SK-N-SH (cell line): ENCODE results near the gene CCDC88C. TPM values are rescaled to one million over a fixed set of nuclear protein-coding genes. Genes with fewer than 3 reads are reported as not detected.

Experiments
- CTCF ChIA-PET: fragments of 300-600, 350-600 bp; formaldehyde crosslinking; extraction: SDS; loops from one replicate; lab custom pipeline; 2021; lab: Yijun Ruan, JAX
- POLR2A ChIA-PET: fragments of 350-600 bp; sonication (Branson Sonifier 250); formaldehyde crosslinking; extraction: SDS; loops from one replicate; lab custom pipeline; 2020; ENCODE audit warnings: antibody characterized with exemption, inconsistent platforms; lab: Yijun Ruan, JAX
- DNase-seq: peaks from one replicate; pipeline ENCODE4 v3.0.0; 2012
- H2AFZ ChIP-seq: fragments of 200-600 bp; sonication (generic); 2 replicates; pipeline ENCODE4 v1.8.1; 2016; ENCODE audit warnings: antibody characterized with exemption, mild to moderate bottlenecking, low read depth
- H3F3A ChIP-seq: fragments of 200-600 bp; sonication (generic); replicated peaks from 2 replicates; pipeline ENCODE3; 2016; ENCODE audit warnings: antibody characterized with exemption, mild to moderate bottlenecking; ENCODE audit not compliant: insufficient read depth
- H3K27ac ChIP-seq, 2 experiments: fragments of 200-500 bp in 1 of 2; fragments of 200-600 bp in 1 of 2; sonication (Bioruptor generic) in 1 of 2; sonication (generic), shearing (Covaris generic) in 1 of 2; 2 replicates each; pipeline versions ENCODE4 v1.5.1 to v1.6.1; 2014 to 2016; ENCODE audit warnings: low read depth in 2 of 2, inconsistent platforms in 1 of 2, low read length in 1 of 2, mild to moderate bottlenecking in 1 of 2, mixed read lengths in 1 of 2
- H3K27me3 ChIP-seq: fragments of 200-600 bp; sonication (generic), shearing (Covaris generic); 2 replicates; pipeline ENCODE4 v1.6.1; 2016; ENCODE audit warnings: mixed run types; ENCODE audit not compliant: insufficient read depth
- H3K36me3 ChIP-seq, 2 experiments: fragments of 200-500 bp in 1 of 2; fragments of 200-600 bp in 1 of 2; sonication (Bioruptor generic) in 1 of 2; sonication (generic) in 1 of 2; replicated peaks in 1 of 2; 2 replicates each; pipeline versions ENCODE3 to v1.5.1; 2014 to 2016; ENCODE audit warnings: low read length in 1 of 2, mild to moderate bottlenecking in 1 of 2; ENCODE audit not compliant: insufficient read depth in 2 of 2, control insufficient read depth in 1 of 2
- H3K4me1 ChIP-seq, 2 experiments: fragments of 200-500 bp in 1 of 2; fragments of 200-600 bp in 1 of 2; sonication (Bioruptor generic) in 1 of 2; sonication (generic), shearing (Covaris generic) in 1 of 2; 2 replicates each; pipeline versions ENCODE4 v1.5.1 to v1.6.1; 2014 to 2016; ENCODE audit warnings: low read depth in 1 of 2, low read length in 1 of 2, mixed run types in 1 of 2; ENCODE audit not compliant: insufficient read depth in 2 of 2, control insufficient read depth in 1 of 2
- H3K4me2 ChIP-seq: fragments of 200-600 bp; sonication (generic), shearing (Covaris generic); 2 replicates; pipeline ENCODE4 v1.6.1; 2017; ENCODE audit warnings: mixed run types
- H3K4me3 ChIP-seq, 2 experiments: fragments of 200-500 bp in 1 of 2; fragments of 200-600 bp in 1 of 2; sonication (Bioruptor generic) in 1 of 2; sonication (generic), shearing (Covaris generic) in 1 of 2; 2 replicates each; pipeline versions ENCODE4 v1.5.1 to v1.8.1; 2014 to 2016; ENCODE audit warnings: low read depth in 2 of 2, inconsistent platforms in 1 of 2, low read length in 1 of 2, mild to moderate bottlenecking in 1 of 2, mixed read lengths in 1 of 2, moderate library complexity in 1 of 2
- H3K79me2 ChIP-seq: fragments of 200-600 bp; sonication (generic); 2 replicates; pipeline ENCODE4 v1.8.1; 2017; ENCODE audit warnings: mild to moderate bottlenecking; ENCODE audit not compliant: insufficient read depth
- H3K9ac ChIP-seq: fragments of 200-600 bp; sonication (generic); 2 replicates; pipeline ENCODE4 v1.6.1; 2017; ENCODE audit warnings: mixed run types
- H3K9me2 ChIP-seq: fragments of 200-600 bp; sonication (generic); 2 replicates; pipeline ENCODE4 v1.6.1; 2017; ENCODE audit warnings: mixed run types
- H3K9me3 ChIP-seq: fragments of 200-600 bp; sonication (generic); 2 replicates; pipeline ENCODE4 v1.6.1; 2017; ENCODE audit warnings: mixed run types, mild to moderate bottlenecking, moderate library complexity
- H4K20me1 ChIP-seq: fragments of 200-600 bp; sonication (generic); 2 replicates; pipeline ENCODE4 v1.6.1; 2017; ENCODE audit warnings: mild to moderate bottlenecking, mixed run types; ENCODE audit not compliant: insufficient read depth
- ELF1 ChIP-seq: IDR thresholded peaks from 2 replicates; pipeline ENCODE4 v1.4.0; 2012
- EP300 ChIP-seq, 2 experiments: IDR thresholded peaks; 2 replicates each; pipeline versions ENCODE4 v1.4.0 to v1.6.1; 2012; ENCODE audit warnings: borderline replicate concordance in 1 of 2, low read depth in 1 of 2, low read length in 1 of 2
- GABPA ChIP-seq: IDR thresholded peaks from 2 replicates; pipeline ENCODE4 v1.4.0; 2012; ENCODE audit warnings: low read depth, mild to moderate bottlenecking
- GATA2 ChIP-seq: sonication (generic); formaldehyde crosslinking; IDR thresholded peaks from 2 replicates; pipeline ENCODE4 v1.5.0; 2020; ENCODE audit warnings: mild to moderate bottlenecking, missing genetic modification reagents
- MEF2A ChIP-seq: IDR thresholded peaks from 2 replicates; pipeline ENCODE4 v1.4.0; 2012; ENCODE audit warnings: low read depth, borderline replicate concordance
- NRF1 ChIP-seq: IDR thresholded peaks from 2 replicates; pipeline ENCODE4 v1.6.1; 2012; ENCODE audit warnings: low read depth, mild to moderate bottlenecking, low read length
- SIN3A ChIP-seq: IDR thresholded peaks from 2 replicates; pipeline ENCODE4 v1.6.1; 2012; ENCODE audit warnings: low read depth, mild to moderate bottlenecking, low read length, moderate library complexity, borderline replicate concordance
- SMC3 ChIP-seq: IDR thresholded peaks from 2 replicates; pipeline ENCODE4 v1.6.1; 2012; ENCODE audit warnings: low read depth, low read length, improper control_type of control experiment
- TAF1 ChIP-seq: IDR thresholded peaks from 2 replicates; pipeline ENCODE4 v1.6.1; 2012; ENCODE audit warnings: low read depth, mild to moderate bottlenecking, low read length, moderate library complexity, borderline replicate concordance
- TCF12 ChIP-seq: IDR thresholded peaks from 2 replicates; pipeline ENCODE4 v1.4.0; 2012
- TEAD4 ChIP-seq: IDR thresholded peaks from 2 replicates; pipeline ENCODE4 v1.4.0; 2012; ENCODE audit warnings: mild to moderate bottlenecking, borderline replicate concordance; ENCODE audit not compliant: insufficient read depth
- WGBS: methylation state at CpG from one replicate; pipeline ENCODE4 v1.1.6; 2017; ENCODE audit warnings: low lambda C conversion rate; 5-methylcytosine and 5-hydroxymethylcytosine counted together
- polyA plus RNA-seq, 3 experiments: library from polyadenylated mRNA; depleted of rRNA; stranded (reverse); fragments of >200 nt; gene quantifications; 2 replicates each; pipeline ENCODE4 v1.2.3, GENCODE V29; 2012
- TF ChIP-seq, protein P1 (sequence below): IDR thresholded peaks from 2 replicates; pipeline ENCODE4 v1.4.0; 2012; ENCODE audit warnings: low read depth, borderline replicate concordance
- TF ChIP-seq, protein P2 (sequence below): IDR thresholded peaks from 2 replicates; pipeline ENCODE4 v1.6.1; 2012; ENCODE audit warnings: mild to moderate bottlenecking, low read depth, low read length, moderate library complexity
- TF ChIP-seq, protein P3 (sequence below): IDR thresholded peaks from 2 replicates; pipeline ENCODE4; 2012
- TF ChIP-seq, protein P4 (sequence below): fragments of 200-600 bp; sonication (generic); IDR thresholded peaks from 2 replicates; pipeline ENCODE4 v1.6.1; 2017; ENCODE audit warnings: antibody characterized with exemption, mild to moderate bottlenecking, moderate library complexity
- TF ChIP-seq, protein P5 (sequence below): IDR thresholded peaks from 2 replicates; pipeline ENCODE4 v1.4.0; 2012; ENCODE audit warnings: low read depth
- TF ChIP-seq, protein P6 (sequence below): IDR thresholded peaks from 2 replicates; pipeline ENCODE4 v1.4.0; 2012; ENCODE audit warnings: low read depth, borderline replicate concordance

The CCDC88C gene
- polyA plus RNA-seq, 1 of the 3 experiments (the other 2 are of a cell fraction) = 0.39 TPM

DNA sequence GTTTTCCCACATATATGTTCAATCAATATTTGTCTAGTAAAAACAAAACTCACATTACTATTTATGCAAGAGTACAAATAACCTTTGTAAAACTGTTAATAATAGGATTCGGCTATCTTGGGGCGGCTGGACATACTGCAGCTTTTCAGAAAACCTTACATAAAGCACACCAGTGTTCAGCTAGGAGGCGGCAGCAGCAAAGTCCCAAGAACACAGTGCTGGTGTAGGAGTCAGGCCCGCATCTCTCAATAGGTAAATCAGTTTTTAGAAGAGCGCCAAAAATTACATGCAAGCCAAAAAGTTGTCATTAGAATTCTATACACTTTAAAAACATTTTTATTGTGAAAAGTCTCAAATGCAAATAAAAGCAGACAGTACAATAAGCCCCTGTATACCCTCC lies 37.5 kb downstream of the CCDC88C start:
- TF ChIP-seq, protein P1, sequence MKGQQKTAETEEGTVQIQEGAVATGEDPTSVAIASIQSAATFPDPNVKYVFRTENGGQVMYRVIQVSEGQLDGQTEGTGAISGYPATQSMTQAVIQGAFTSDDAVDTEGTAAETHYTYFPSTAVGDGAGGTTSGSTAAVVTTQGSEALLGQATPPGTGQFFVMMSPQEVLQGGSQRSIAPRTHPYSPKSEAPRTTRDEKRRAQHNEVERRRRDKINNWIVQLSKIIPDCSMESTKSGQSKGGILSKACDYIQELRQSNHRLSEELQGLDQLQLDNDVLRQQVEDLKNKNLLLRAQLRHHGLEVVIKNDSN = no peak
- TF ChIP-seq, protein P2, sequence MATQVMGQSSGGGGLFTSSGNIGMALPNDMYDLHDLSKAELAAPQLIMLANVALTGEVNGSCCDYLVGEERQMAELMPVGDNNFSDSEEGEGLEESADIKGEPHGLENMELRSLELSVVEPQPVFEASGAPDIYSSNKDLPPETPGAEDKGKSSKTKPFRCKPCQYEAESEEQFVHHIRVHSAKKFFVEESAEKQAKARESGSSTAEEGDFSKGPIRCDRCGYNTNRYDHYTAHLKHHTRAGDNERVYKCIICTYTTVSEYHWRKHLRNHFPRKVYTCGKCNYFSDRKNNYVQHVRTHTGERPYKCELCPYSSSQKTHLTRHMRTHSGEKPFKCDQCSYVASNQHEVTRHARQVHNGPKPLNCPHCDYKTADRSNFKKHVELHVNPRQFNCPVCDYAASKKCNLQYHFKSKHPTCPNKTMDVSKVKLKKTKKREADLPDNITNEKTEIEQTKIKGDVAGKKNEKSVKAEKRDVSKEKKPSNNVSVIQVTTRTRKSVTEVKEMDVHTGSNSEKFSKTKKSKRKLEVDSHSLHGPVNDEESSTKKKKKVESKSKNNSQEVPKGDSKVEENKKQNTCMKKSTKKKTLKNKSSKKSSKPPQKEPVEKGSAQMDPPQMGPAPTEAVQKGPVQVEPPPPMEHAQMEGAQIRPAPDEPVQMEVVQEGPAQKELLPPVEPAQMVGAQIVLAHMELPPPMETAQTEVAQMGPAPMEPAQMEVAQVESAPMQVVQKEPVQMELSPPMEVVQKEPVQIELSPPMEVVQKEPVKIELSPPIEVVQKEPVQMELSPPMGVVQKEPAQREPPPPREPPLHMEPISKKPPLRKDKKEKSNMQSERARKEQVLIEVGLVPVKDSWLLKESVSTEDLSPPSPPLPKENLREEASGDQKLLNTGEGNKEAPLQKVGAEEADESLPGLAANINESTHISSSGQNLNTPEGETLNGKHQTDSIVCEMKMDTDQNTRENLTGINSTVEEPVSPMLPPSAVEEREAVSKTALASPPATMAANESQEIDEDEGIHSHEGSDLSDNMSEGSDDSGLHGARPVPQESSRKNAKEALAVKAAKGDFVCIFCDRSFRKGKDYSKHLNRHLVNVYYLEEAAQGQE = no peak
- no peak for TF ChIP-seq ELF1
- TF ChIP-seq SMC3 = no peak
- TF ChIP-seq EP300 (IDR thresholded peaks at IDR 0.05; ENCODE audit: borderline replicate concordance in 1 of 2, low read depth in 1 of 2, low read length in 1 of 2) = no peak
- TF ChIP-seq, protein P3, sequence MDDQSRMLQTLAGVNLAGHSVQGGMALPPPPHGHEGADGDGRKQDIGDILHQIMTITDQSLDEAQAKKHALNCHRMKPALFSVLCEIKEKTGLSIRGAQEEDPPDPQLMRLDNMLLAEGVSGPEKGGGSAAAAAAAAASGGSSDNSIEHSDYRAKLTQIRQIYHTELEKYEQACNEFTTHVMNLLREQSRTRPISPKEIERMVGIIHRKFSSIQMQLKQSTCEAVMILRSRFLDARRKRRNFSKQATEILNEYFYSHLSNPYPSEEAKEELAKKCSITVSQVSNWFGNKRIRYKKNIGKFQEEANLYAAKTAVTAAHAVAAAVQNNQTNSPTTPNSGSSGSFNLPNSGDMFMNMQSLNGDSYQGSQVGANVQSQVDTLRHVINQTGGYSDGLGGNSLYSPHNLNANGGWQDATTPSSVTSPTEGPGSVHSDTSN = no peak
- no peak for TF ChIP-seq MEF2A
- TF ChIP-seq NRF1 = no peak
- no peak for TF ChIP-seq GATA2
- TF ChIP-seq, protein P4, sequence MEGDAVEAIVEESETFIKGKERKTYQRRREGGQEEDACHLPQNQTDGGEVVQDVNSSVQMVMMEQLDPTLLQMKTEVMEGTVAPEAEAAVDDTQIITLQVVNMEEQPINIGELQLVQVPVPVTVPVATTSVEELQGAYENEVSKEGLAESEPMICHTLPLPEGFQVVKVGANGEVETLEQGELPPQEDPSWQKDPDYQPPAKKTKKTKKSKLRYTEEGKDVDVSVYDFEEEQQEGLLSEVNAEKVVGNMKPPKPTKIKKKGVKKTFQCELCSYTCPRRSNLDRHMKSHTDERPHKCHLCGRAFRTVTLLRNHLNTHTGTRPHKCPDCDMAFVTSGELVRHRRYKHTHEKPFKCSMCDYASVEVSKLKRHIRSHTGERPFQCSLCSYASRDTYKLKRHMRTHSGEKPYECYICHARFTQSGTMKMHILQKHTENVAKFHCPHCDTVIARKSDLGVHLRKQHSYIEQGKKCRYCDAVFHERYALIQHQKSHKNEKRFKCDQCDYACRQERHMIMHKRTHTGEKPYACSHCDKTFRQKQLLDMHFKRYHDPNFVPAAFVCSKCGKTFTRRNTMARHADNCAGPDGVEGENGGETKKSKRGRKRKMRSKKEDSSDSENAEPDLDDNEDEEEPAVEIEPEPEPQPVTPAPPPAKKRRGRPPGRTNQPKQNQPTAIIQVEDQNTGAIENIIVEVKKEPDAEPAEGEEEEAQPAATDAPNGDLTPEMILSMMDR = no peak
- no peak for TF ChIP-seq GABPA
- no peak for TF ChIP-seq TAF1
- TF ChIP-seq TCF12 = no peak
- TF ChIP-seq, protein P5, sequence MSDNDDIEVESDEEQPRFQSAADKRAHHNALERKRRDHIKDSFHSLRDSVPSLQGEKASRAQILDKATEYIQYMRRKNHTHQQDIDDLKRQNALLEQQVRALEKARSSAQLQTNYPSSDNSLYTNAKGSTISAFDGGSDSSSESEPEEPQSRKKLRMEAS = no peak
- TF ChIP-seq SIN3A = no peak
- TF ChIP-seq, protein P6, sequence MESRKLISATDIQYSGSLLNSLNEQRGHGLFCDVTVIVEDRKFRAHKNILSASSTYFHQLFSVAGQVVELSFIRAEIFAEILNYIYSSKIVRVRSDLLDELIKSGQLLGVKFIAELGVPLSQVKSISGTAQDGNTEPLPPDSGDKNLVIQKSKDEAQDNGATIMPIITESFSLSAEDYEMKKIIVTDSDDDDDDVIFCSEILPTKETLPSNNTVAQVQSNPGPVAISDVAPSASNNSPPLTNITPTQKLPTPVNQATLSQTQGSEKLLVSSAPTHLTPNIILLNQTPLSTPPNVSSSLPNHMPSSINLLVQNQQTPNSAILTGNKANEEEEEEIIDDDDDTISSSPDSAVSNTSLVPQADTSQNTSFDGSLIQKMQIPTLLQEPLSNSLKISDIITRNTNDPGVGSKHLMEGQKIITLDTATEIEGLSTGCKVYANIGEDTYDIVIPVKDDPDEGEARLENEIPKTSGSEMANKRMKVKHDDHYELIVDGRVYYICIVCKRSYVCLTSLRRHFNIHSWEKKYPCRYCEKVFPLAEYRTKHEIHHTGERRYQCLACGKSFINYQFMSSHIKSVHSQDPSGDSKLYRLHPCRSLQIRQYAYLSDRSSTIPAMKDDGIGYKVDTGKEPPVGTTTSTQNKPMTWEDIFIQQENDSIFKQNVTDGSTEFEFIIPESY = no peak
- TF ChIP-seq TEAD4 = no peak
- DNase-seq = no peak
- no peaks in the 10 kb centered on the region for H3K79me2 ChIP-seq
- H3F3A ChIP-seq = no peaks in the 10 kb centered on the region
- H3K9me3 ChIP-seq = no peaks in the 10 kb centered on the region
- H3K9ac ChIP-seq = no peak overlapping the region
- 85% methylated on average over 5 of the region's 5 CpGs for WGBS
- no peaks in the 10 kb centered on the region for H3K27me3 ChIP-seq
- no peak overlapping the region for H2AFZ ChIP-seq
- H3K9me2 ChIP-seq = no peaks in the 10 kb centered on the region
- H4K20me1 ChIP-seq = no peaks in the 10 kb centered on the region
- ChIA-PET CTCF (interaction anchor here (5.0 to 14.4 kb wide), 2 partner anchors 38 to 55 kb away, joined by 29 to 154 read pairs; partner anchors contain the start of gene CCDC88C), POLR2A (no interaction called here)
- peaks cover 11 to 62% of the 10 kb centered on the region in 2 experiments; a peak in 3 of 4 replicates for H3K4me1 ChIP-seq
- no peak overlapping the region for H3K4me2 ChIP-seq
- no peaks in the 10 kb centered on the region for H3K36me3 ChIP-seq
- no peak overlapping the region for H3K4me3 ChIP-seq
- peak overlapping the region in 1 of 2 experiments; percentile 82; a peak in 2 of 4 replicates for H3K27ac ChIP-seq
